Measurements from ENCODE around the gene FGD1.

FGD1 gene

GRCh38 chrX:54470054-54470760, 25.8 kb downstream of the FGD1 start:
- no peak for DNase-seq (ENCODE audit: low read depth)

- DNase-seq (ENCODE audit: low read depth), result no peak
Measured at GRCh38 chrX:54452920-54453319, 43.1 kb downstream of the FGD1 start.

- no peak for DNase-seq (ENCODE audit: low read depth)
Measured at GRCh38 chrX:54449929-54450328, 46.1 kb downstream of the FGD1 start.

- DNase-seq (ENCODE audit: low read depth), result no peak
Measured at GRCh38 chrX:54447461-54447860, 48.6 kb downstream of the FGD1 start.

GRCh38 chrX:54446084-54446483, 50.0 kb downstream of the FGD1 start:
- DNase-seq (ENCODE audit: low read depth), result no peak

- no peak for DNase-seq (ENCODE audit: low read depth)
Measured at GRCh38 chrX:54444752-54445151, 51.3 kb downstream of the FGD1 start.

GRCh38 chrX:54442790-54443189, 53.2 kb downstream of the FGD1 start:
- no peak for DNase-seq (ENCODE audit: low read depth)

- DNase-seq (ENCODE audit: low read depth), result peak; percentile 42
Measured at GRCh38 chrX:54439960-54440871, 55.8 kb downstream of the FGD1 start, which contains the start of gene TSR2. Gene TSR2 (plus strand): TSS chrX:54440404. CDS start chrX:54440422, 18 bp downstream.

- no peak for DNase-seq (ENCODE audit: low read depth)
Measured at GRCh38 chrX:54435121-54435520, 60.9 kb downstream of the FGD1 start.

- DNase-seq (ENCODE audit: low read depth), result no peak
Measured at GRCh38 chrX:54430519-54430918, 65.5 kb downstream of the FGD1 start.

GRCh38 chrX:54427837-54428424, 68.1 kb downstream of the FGD1 start:
- DNase-seq (ENCODE audit: low read depth), result no peak

GRCh38 chrX:54423161-54423888, 72.7 kb downstream of the FGD1 start:
- DNase-seq (ENCODE audit: low read depth), result no peak

- no peak for DNase-seq (ENCODE audit: low read depth)
Measured at GRCh38 chrX:54422168-54422567, 73.9 kb downstream of the FGD1 start.

- DNase-seq (ENCODE audit: low read depth), result no peak
Measured at GRCh38 chrX:54419559-54420302, 76.3 kb downstream of the FGD1 start.

- DNase-seq (ENCODE audit: low read depth), result no peak
Measured at GRCh38 chrX:54416965-54417364, 79.1 kb downstream of the FGD1 start.

GRCh38 chrX:54415534-54416350, 80.3 kb downstream of the FGD1 start:
- no peak for DNase-seq (ENCODE audit: low read depth)

- DNase-seq (ENCODE audit: low read depth), result no peak
Measured at GRCh38 chrX:54413753-54414152, 82.3 kb downstream of the FGD1 start.

- DNase-seq (ENCODE audit: low read depth), result no peak
Measured at GRCh38 chrX:54411732-54412131, 84.3 kb downstream of the FGD1 start.

- DNase-seq (ENCODE audit: low read depth), result no peak
Measured at GRCh38 chrX:54407266-54407665, 88.8 kb downstream of the FGD1 start.

- no peak for DNase-seq (ENCODE audit: low read depth)
Measured at GRCh38 chrX:54397113-54397512, 98.9 kb downstream of the FGD1 start.
